ENCODE data around the gene SORL1-AS1.

DNA sequence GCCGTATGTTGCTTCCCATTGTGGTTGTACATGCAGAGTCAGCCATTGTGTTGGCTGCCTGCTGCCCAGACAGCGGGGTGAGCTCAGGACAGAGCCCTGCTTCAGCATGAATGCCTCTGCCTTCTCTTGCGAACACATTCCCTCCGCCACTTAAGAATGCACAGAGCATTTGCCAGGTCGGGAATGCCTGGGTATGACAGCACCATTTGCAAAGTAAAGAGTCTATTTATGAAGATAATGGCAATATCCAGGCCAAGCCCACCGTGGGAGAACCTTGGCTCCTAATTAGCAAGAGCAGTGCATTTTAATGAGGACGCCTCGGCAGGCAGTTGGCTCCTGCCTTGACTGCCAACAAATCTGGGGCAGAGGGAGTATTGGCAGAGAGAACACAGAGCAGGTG, 63.1 kb downstream of the SORL1-AS1 start:
- TF ChIP-seq, protein P1, sequence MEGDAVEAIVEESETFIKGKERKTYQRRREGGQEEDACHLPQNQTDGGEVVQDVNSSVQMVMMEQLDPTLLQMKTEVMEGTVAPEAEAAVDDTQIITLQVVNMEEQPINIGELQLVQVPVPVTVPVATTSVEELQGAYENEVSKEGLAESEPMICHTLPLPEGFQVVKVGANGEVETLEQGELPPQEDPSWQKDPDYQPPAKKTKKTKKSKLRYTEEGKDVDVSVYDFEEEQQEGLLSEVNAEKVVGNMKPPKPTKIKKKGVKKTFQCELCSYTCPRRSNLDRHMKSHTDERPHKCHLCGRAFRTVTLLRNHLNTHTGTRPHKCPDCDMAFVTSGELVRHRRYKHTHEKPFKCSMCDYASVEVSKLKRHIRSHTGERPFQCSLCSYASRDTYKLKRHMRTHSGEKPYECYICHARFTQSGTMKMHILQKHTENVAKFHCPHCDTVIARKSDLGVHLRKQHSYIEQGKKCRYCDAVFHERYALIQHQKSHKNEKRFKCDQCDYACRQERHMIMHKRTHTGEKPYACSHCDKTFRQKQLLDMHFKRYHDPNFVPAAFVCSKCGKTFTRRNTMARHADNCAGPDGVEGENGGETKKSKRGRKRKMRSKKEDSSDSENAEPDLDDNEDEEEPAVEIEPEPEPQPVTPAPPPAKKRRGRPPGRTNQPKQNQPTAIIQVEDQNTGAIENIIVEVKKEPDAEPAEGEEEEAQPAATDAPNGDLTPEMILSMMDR (IDR thresholded peaks at IDR 0.05) = no peak
- no peak for TF ChIP-seq POLR2A (IDR thresholded peaks at IDR 0.05)
- TF ChIP-seq POLR2AphosphoS5 (IDR thresholded peaks at IDR 0.05) = peak; percentile 20
